Loucy (cell line): ENCODE data around the gene HPX.
"Not testable (repeated sequence)": the region's sequence is repeated elsewhere in the genome, so short reads cannot be mapped to it uniquely, and the experiment has no call there.

Experiments used
- CTCF ChIP-seq: fragments of 200-600 bp; sonication (generic); conservative IDR thresholded peaks from 2 replicates; pipeline ENCODE4 v1.5.1; 2014; ENCODE audit warnings: mild to moderate bottlenecking, antibody characterized with exemption, low read length
- EZH2phosphoT487 ChIP-seq: fragments of 200-600 bp; IDR thresholded peaks from 2 replicates; pipeline ENCODE4 v1.6.1; 2018; ENCODE audit warnings: antibody characterized with exemption, mild to moderate bottlenecking, moderate library complexity, borderline replicate concordance

GRCh38 chr11:6392251-6392650, 48.5 kb downstream of the HPX start:
- not testable (repeated sequence) for TF ChIP-seq CTCF, EZH2phosphoT487
